H1 (cell line): ENCODE data around the gene MUC5B. TPM values are rescaled to one million over a fixed set of nuclear protein-coding genes. Genes with fewer than 3 reads are reported as not detected.

Experiments
- ASH2L ChIP-seq: fragments of 200-600, 300-600 bp; sonication (generic); IDR thresholded peaks from one replicate; pipeline ENCODE4 v1.7.1; 2017; ENCODE audit warnings: low read length
- ATF3 ChIP-seq: IDR thresholded peaks from 2 replicates; pipeline ENCODE4 v1.6.1; 2011; ENCODE audit warnings: low read depth, mild to moderate bottlenecking, low read length; ENCODE audit not compliant: insufficient read depth
- CHD7 ChIP-seq: fragments of 300-600 bp; sonication (generic); IDR thresholded peaks from 2 replicates; pipeline ENCODE4 v1.7.1; 2012; ENCODE audit warnings: low read length, moderate library complexity, mild to moderate bottlenecking, inconsistent platforms; ENCODE audit not compliant: insufficient replicate concordance
- HDAC6 ChIP-seq: IDR thresholded peaks from one replicate; pipeline ENCODE4 v1.7.1; 2012; ENCODE audit warnings: low read depth, mild to moderate bottlenecking, inconsistent platforms, low read length, moderate library complexity
- NRF1 ChIP-seq: IDR thresholded peaks from 2 replicates; pipeline ENCODE4 v1.6.1; 2011; ENCODE audit warnings: mild to moderate bottlenecking, low read depth, low read length, improper control_type of control experiment
- SIX5 ChIP-seq: IDR thresholded peaks from 2 replicates; pipeline ENCODE4 v1.6.1; 2011; ENCODE audit warnings: mild to moderate bottlenecking, low read depth, low read length
- SP1 ChIP-seq: IDR thresholded peaks from 2 replicates; pipeline ENCODE4 v1.6.1; 2011; ENCODE audit warnings: low read depth, low read length
- SUZ12 ChIP-seq: fragments of 200-600 bp; sonication (generic); IDR thresholded peaks from 2 replicates; pipeline ENCODE4 v1.6.1; 2012; ENCODE audit warnings: mild to moderate bottlenecking, inconsistent platforms, low read length, moderate library complexity, mixed read lengths
- polyA plus RNA-seq, 7 experiments: library from polyadenylated mRNA; depleted of rRNA in 3 of 7; stranded (reverse) in 5 of 7; unstranded in 2 of 7; fragments of >200 nt in 5 of 7; fragments of 200-250 nt in 2 of 7; gene quantifications; 1 replicate in 5 of 7; 2 replicates in 1 of 7; 4 replicates in 1 of 7; pipeline versions ENCODE4 v1.2.1 to v1.2.3, GENCODE V29; 2011 to 2013; ENCODE audit warnings: missing spikeins in 2 of 7, mixed read lengths in 2 of 7
- total RNA-seq: library from RNA; stranded (reverse); fragmentation: NEBNext Ultra II Directional; extraction: Animal tissue kit (Norgen Biotek cat#: 25700); gene quantifications from 2 replicates; pipeline ENCODE4 v1.2.1, GENCODE V29; 2021

The MUC5B gene
- total and polyA plus RNA-seq, 2 of the 8 experiments (the other 6 are each of a cell fraction or from before 2014, with no cell fraction given) = 0.02 to 0.03 TPM

- TF ChIP-seq CHD7 (no peak), NRF1 (no peak), ASH2L (no peak), ATF3 (no peak), SIX5 (no peak), SP1 (no peak), SUZ12 (no peak), HDAC6 (no peak)
Measured at GRCh38 chr11:1258401-1259075, 35.7 kb downstream of the MUC5B start (continued).
